Stimulated activated CD4-positive, alpha-beta T cell treated with anti-CD3 and anti-CD28 coated beads, Interleukin-4, amount 100 ng/mL, for 1 hour (primary cell): Measurements from ENCODE around the gene FIGNL2.
"Not testable (repeated sequence)": the region's sequence is repeated elsewhere in the genome, so short reads cannot be mapped to it uniquely, and the experiment has no call there.

Experiments
- DNase-seq: peaks from one replicate; pipeline ENCODE4 v3.0.0-alpha.2; 2020

FIGNL2 gene

DNA sequence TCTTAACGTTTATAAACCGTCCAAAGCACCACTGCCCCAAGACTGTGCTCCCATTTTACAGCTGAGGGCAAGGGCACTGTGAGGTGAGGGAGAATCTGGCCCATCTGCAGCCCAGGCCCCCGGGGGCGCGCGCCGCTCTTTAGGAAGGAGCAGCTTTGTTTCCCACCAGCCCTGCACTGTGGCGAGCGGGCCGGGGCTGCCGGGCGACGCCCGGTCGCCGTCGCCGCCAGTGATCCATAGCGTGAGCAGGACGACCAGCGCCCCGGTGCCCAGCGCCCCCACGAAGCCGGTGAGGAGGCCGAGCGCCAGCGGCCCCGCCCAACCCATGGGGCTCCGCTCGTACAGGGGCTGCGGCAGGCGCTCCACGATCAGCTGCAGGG is 34.6 kb downstream of the FIGNL2 start:
- DNase-seq = no peak

DNA sequence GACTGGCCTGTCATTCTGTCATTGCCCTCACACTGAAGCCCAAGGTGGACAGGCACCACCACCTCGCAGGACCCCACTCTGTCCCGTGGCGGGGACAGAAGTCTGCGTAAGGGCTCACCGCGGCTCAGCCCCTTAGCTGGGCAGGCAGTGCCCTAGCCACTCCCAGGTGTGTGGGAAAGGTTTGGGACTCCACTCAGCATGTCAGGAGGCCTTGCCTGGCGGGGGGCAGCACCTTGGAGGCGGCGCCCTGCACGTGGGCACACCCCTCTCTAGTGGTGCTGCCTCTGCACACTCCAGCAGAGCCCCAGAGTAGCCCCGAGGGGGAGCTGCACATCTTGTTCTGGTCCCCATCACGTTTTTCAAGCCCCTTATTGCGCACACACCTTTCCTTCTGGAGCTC is 35.6 kb downstream of the FIGNL2 start:
- no peak for DNase-seq

DNA sequence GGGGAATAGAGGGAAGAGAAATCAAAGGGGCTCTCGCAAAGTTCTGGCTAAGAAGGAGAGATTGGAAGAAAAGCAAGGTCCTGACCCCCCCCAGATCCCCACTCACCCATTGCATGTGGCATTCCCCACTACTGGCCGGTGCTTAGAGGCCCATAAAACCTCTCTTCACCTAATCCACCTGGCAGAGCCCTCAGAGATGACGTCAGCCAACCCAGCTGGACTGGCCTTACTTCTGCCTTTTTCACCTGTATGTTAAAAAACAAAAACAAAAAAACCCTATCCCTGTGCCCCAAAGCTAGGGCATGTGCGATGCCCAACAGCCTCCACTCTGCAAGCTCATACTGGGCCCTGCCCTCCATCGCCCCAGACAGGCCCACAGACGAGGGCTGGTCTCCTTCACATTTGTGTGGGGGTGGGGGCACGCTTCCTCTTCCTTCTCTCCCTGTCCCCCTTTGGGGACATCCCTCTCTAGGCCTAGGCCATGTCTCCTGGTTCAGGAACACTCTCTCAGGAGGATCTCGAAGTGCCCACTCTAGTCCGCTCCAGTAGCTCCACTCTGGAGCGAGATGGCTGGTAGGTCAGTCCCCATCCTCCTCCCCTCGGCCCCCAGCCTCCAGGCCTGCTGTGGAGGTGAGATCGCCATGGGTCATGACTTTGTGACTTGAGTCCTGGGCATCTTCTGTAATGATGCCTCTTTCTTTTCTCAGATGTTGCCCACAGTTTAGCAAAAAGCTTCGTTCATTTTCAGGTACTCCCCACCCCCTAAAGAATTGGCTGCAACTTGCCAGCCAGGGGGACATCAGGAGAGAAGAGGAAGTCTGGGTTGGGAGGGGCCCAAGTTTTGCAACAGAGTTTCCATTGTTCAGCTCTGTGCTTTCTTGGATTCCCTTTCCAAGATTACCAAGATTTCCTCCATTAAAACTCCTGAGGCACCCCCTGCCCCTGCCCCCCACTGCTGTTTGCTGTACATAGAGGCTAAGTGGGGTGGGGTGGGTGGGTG is 37.0 kb downstream of the FIGNL2 start:
- DNase-seq = no peak

DNA sequence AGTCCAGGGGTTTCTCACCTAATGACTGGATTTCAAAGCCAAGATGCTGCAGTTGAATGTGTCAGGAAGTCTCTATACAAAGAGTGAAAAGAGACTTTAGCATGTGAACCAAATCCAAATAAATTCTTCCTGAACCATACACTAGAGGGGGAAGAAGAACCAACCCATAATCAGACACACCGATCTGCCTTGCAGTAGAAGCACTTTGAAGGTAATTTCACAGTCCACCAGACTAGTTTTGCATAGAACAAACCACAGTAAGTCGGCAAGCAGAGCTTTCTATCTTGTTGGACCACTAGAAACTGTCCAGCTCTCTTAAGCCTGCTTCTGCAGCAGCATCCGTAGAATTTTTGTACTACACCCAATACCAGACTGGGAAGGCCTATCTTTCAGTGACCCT is 39.3 kb downstream of the FIGNL2 start:
- DNase-seq = no peak

DNA sequence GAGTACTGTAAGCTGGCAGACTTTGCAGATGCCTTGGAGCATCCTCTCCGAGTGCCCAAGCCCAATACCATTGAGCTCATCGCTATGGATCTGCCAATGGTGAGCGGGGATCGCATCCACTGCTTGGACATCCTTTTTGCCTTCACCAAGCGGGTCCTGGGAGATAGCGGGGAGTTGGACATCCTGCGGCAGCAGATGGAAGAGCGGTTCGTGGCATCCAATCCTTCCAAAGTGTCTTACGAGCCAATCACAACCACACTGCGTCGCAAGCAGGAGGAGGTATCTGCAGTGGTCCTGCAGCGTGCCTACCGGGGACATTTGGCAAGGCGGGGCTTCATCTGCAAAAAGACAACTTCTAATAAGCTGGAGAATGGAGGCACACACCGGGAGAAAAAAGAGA is 41.6 kb downstream of the FIGNL2 start:
- DNase-seq = no peak

DNA sequence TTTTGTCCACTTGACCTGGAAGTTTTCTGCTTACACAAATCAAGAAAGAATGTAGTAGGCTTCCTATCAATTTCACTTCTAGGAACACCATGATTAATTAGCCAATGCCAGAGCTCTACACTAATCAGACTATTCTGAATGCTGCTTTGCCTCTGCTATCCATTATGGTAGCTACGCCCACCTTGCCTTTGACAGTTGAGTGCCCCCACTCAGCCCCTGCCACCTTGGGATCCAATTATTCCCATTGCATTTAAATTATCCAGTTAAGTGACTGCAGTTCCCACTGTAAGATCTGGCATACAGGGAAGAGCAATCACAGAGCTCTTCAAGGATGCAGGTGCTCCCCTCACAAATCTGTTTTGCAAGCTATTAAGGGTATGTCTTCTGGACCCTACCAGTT is 47.5 kb downstream of the FIGNL2 start:
- no peak for DNase-seq

DNA sequence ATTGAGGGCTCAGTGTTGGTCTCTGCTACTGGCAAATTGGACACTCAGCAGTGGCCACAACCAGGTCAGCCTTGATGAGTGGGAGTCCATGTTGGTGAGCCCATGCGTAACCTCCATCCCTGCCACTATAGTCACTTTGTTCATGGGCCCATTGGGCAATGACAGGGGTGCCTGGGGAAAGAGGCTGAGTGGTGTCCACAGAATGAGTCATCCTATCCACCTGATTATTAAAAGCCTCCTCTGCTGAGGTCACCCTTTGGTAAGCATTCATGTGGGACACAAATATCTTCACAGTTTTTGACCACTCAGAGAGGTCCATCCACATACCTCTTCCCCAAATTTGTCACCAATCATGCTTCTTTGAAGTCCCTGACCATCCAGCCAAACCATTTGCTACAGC is 50.0 kb downstream of the FIGNL2 start:
- DNase-seq = no peak

DNA sequence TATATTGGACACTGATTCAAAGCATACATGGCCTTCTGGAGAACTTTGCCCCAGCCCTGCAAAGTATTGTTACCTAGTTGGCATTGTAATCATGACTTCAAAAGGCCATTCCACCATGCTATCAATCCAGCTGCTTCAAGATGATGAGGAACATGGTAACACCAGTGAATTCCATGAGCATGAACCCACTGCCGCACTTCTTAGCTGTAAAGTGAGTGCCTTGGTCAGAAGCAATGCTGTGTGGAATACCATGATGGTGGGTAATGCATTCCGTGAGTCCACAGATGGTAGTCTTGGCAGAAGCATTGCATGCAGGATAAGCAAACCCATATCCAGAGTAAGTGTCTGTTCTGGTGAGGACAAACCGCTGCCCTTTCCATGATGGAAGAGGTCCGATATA is 50.5 kb downstream of the FIGNL2 start:
- DNase-seq = not testable (repeated sequence)

DNA sequence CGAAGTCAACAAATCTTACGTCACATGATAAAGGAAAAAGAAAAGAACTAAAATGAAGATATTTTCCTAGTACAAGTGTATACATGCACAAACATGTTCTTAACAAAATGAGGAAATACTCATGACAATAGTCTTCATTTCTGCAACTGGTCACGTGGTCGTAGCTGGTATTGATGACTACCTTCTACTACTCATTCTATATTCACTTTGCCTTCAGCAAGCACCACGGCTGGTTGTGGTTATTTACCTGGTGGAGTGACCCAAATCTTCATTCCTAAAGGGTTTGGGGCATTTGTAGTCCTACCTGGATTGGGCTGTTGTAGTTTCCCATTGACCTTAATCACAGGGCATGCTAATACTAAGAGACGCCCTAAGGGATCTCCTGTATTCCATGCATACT is 51.2 kb downstream of the FIGNL2 start:
- DNase-seq = no peak

DNA sequence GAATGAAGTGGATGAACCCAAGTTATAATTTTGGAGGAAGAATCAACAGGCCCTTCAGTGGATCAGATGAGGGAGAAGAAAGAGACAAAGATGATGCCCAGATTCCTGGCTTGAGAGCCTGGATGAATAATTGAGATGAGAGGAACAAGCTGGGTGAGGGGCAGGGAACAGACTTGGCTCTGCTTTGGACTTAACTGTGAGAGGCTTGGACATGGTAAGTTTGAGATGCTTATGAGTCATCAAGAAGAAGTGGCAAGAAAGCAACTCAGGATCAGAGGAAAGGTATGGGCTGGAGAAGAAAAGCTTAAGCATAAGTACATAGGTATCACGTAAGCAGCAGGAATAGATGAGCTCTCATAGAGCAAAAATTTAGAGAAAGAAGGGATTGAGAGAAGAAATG is 55.3 kb downstream of the FIGNL2 start:
- no peak for DNase-seq

DNA sequence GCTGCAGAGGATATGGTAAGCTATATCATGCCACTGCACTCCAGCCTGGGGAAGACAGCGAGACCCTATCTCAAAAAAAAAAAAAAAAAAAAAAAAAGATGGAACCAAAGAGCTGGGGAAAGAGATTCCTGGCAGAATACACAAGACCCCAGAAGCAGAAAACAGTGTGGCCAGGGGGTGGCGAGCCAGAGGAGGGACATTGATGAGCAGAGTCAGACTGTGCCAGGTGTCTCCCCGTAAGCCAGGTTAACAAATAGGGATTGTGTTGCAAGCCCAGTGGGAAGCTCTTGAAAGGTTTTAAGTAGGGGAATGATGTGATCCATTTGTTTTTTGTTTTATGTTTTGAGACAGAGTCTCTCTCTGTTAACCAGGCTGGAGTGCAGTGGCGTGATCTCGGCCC is 56.1 kb downstream of the FIGNL2 start:
- no peak for DNase-seq

DNA sequence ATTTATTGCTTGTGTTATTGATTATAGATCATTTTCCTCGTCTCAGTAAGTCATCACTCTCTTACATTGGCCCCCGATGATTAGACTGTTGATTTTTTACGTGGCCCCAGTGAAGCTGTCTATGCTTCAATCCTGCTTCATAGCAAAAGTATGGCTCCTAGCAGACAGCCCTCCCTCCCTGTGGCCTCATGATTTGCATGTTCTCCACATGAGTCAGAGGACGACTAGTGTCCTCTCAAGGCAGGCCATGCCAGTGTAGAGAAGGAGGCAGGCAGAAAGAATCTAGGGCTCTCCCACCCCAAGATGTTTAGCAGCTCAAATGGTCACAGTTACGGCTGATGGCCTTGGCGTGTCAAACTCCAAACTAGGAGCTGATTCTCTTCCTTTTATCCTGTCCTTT is 59.6 kb downstream of the FIGNL2 start:
- DNase-seq = no peak

DNA sequence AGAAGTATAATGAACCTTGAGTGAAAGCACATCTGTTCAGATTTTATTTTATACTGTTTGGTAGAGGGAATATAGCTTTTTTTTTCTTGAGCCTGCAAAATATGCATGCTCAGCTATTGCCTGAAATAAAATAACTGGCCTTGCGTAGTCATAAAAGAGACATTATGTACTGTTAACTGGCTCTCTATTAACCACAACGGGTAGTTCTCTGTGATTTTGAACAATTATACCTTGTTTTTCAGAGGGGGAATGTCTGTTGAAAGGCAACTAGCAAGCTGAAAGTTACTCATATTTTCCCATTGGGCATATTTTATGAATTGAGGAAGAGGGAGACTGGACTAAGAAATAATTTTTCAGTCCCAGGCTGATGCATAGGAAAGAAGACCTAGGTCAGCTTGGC is 62.6 kb downstream of the FIGNL2 start:
- DNase-seq = no peak

DNA sequence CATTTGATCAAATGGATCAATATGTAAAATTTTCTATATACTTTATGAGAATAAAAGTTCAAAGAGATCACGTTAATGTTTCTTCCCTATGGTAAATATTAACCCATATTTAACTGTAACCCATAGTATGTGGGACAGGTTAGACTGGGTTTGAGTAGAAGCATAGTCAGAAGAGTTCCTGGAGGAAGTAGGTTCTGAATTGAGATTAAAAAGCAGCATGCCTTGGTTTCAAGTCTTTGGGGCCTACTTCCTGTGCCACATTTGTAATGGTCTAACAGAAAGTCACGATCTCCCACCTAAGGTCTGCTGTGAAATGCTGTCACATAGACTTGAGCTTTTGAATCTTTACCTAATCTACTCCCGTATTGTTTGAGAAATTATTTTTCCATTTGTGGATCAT is 63.8 kb downstream of the FIGNL2 start:
- no peak for DNase-seq

DNA sequence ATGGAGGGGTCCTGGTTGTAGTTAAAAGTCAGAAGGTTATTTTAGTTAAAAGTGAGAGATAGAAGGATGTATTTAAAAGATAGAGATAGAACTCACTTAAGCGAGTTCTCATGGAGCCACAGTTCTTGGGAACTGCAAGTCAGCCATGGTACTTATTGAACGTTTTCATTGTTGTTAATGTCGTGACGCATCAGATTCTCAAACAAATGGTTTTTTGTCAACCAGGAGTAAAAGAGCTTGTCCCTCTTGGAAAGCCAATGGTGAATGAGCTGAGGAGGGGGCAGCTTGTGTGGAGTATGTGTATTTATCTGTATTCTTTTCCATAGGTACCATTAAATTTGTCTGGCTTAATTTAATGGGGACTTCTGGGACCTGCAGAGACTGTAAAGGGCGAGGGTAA is 68.6 kb downstream of the FIGNL2 start:
- no peak for DNase-seq

DNA sequence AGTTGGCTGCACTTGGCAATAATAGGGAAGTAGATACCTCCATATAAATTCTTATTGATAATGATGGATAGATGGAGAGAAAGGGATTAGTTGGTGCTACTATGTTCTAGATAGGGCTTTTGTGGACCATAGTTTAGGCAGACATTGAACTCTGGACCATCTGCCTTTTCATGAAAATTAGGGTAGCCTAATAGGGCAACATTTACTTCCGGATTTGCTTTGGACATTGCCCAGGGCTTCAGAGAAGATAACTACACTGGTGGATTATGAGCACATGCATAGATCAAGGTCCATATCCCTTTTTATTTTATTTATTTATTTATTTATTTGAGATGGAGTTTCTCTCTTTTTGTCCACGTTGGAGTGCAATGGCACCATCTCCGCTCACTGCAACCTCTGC is 70.5 kb downstream of the FIGNL2 start:
- no peak for DNase-seq

DNA sequence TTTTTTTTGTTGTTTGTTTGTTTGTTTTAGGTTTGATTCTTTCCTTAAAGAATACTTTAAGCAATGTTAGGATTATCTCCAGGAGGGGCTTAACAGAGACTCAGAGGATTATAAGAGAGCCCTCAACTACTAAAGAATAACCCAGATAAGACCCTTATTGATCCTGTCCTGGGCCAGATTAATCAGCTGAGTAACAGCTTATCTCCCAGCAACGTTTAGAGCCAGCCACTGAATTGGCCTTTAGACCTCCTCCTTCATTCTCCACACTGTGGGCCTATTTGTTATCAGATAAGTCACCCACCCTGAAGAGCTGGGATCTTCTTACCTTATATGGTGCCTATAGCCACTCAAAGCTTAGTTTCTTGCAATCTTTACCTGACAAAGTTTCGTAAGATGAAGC is 71.1 kb downstream of the FIGNL2 start:
- DNase-seq = no peak

DNA sequence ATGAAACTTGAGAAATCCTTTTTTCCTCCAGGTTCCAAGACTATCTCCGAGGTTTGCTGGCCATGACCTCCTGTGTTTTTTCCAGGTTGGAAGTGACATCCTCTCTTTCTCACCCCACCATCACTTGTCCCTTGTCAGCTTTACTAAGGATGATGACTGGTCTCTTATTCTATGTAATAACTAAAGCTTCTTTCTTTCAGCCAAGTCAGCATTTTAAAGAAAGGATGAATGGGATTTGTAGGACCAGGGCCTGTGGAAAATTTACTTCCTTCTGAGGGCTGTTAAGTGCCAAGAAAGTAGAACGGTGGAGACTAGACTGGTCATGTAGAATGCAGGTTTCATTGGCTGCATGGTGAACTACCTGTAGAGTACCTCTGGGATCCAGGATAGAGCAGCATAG is 73.6 kb downstream of the FIGNL2 start:
- DNase-seq = no peak

DNA sequence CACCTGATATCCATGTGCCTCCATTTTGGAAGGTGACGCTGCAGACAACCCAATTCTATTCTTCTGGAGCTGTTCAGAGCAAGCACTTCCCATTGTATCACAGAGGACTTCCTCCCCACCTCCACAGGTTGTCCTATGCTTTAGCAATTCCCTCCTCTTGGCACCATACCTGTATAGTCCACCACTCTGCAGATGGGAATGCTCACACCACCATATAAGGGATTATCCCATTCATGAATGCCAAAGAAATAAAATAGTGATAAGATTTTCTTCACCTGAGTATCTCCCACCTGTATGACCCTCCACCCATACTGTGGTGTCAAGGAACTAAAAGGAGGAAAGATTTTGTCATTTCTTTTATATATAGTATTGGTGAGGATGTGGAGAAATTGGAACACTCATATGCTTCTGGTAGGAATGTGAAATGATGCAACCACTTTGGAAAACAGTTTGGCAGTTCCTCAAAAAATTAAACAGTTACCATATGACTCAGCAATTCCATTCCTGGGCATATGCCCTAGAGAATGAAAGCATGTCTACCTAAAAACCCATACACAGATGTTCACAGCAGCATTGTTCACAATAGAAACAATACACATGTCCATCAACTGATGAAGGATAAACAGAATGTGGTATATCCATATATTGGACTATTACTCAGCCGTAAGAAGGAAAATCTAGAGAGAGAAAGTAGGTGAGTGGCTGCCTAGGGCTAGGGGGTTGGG is 75.2 kb downstream of the FIGNL2 start:
- DNase-seq = no peak

DNA sequence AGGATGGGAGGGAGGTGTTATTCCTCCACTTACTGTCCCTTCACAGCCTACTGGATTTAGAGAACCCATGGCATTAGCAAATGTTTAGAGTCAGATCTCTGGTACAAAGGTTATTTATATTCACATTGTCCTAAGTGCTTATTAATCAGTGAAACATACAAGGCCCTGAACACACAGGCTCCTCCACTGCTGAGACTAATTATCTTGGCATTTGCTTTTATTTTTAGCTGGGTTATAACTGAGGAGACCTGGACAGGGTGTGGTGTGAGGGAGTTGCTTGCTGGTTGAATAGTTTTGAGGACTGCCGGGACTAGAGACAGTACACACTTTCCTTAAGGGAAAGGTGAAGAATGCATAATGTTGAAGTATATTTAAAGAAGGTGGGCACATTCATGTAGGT is 77.5 kb downstream of the FIGNL2 start:
- no peak for DNase-seq
